Cerebellar nuclear complex (tissue), 1 donor: ENCODE measurements around the gene FRZB.
"Not testable (repeated sequence)": the region's sequence is repeated elsewhere in the genome, so short reads cannot be mapped to it uniquely, and the experiment has no call there.

Experiments used
- DNase-seq, 2 experiments: peaks; one replicate each; lab custom pipeline; 2025; lab: John Stamatoyannopoulos, UW

FRZB gene

GRCh38 chr2:182866461-182867406, at the start of gene FRZB:
Gene FRZB (minus strand): TSS chr2:182866637. CDS start chr2:182866552, 85 bp downstream.
- no peak for DNase-seq

- DNase-seq: no peak
Measured at GRCh38 chr2:182915369-182916326, 49.2 kb upstream of the FRZB start.

GRCh38 chr2:182914852-182915251, 48.4 kb upstream of the FRZB start:
- no peak for DNase-seq

- DNase-seq: no peak
Measured at GRCh38 chr2:182913064-182913463, 46.6 kb upstream of the FRZB start.

- no peak for DNase-seq
Measured at GRCh38 chr2:182912518-182912915, 46.1 kb upstream of the FRZB start.

- DNase-seq: no peak
Measured at GRCh38 chr2:182911813-182912517, 45.5 kb upstream of the FRZB start.

- DNase-seq: no peak
Measured at GRCh38 chr2:182910965-182911364, 44.5 kb upstream of the FRZB start.

GRCh38 chr2:182907081-182907830, 40.8 kb upstream of the FRZB start:
- DNase-seq: no peak

- no peak for DNase-seq
Measured at GRCh38 chr2:182906454-182906853, 40.0 kb upstream of the FRZB start.

- no peak for DNase-seq
Measured at GRCh38 chr2:182904844-182905243, 38.4 kb upstream of the FRZB start.

GRCh38 chr2:182903566-182903965, 37.1 kb upstream of the FRZB start:
- DNase-seq: no peak

- no peak for DNase-seq
Measured at GRCh38 chr2:182901748-182902147, 35.3 kb upstream of the FRZB start.

- no peak for DNase-seq
Measured at GRCh38 chr2:182898718-182899117, 32.3 kb upstream of the FRZB start.

- DNase-seq: no peak
Measured at GRCh38 chr2:182897137-182897536, 30.7 kb upstream of the FRZB start.

- DNase-seq: no peak
Measured at GRCh38 chr2:182895798-182896197, 29.4 kb upstream of the FRZB start.

GRCh38 chr2:182895169-182895568, 28.7 kb upstream of the FRZB start:
- DNase-seq: no peak

- no peak for DNase-seq
Measured at GRCh38 chr2:182894174-182894573, 27.7 kb upstream of the FRZB start.

- DNase-seq: no peak
Measured at GRCh38 chr2:182893666-182894065, 27.2 kb upstream of the FRZB start.

- not testable (repeated sequence) for DNase-seq
Measured at GRCh38 chr2:182893035-182893434, 26.6 kb upstream of the FRZB start.

GRCh38 chr2:182891611-182892010, 25.2 kb upstream of the FRZB start:
- no peak for DNase-seq

GRCh38 chr2:182890773-182891378, 24.4 kb upstream of the FRZB start:
- no peak for DNase-seq
